Esophagus squamous epithelium (tissue), 4 donors: ENCODE measurements around the gene PRR36.

Experiments
- POLR2A ChIP-seq, 4 donors: fragments of 450-650 bp; IDR thresholded peaks; one replicate each; pipeline ENCODE4 v1.6.1; 2017; ENCODE audit warnings: antibody characterized with exemption in 4 of 4, mild to moderate bottlenecking in 4 of 4, moderate library complexity in 3 of 4
- TF ChIP-seq, protein P1 (sequence below), 6 experiments: fragments of 450-650 bp in 4 of 6; fragments of 200-600 bp in 2 of 6; sonication (generic) in 2 of 6; IDR thresholded peaks; one replicate each; pipeline ENCODE4 v1.5.1; 2016 to 2019; ENCODE audit warnings: antibody characterized with exemption in 6 of 6, mild to moderate bottlenecking in 4 of 6, moderate library complexity in 4 of 6

DNA sequence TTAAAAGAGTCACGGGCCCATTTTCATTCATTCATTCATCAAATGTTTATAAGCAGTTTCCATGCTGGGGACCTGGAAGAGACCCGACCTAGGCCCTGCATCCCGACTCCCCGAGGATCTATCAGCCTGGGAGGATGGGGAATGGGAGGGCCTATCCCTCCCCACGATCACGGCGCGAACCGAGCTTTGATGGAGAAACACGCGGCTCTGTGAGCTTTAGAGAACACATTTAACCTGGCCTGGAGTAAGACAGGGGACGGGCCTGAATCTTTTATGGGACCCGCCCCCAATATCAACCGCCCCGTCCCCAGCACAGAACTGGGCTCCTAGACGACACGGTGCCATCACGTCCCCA lies 45.0 kb downstream of the PRR36 start:
- TF ChIP-seq, protein P1, sequence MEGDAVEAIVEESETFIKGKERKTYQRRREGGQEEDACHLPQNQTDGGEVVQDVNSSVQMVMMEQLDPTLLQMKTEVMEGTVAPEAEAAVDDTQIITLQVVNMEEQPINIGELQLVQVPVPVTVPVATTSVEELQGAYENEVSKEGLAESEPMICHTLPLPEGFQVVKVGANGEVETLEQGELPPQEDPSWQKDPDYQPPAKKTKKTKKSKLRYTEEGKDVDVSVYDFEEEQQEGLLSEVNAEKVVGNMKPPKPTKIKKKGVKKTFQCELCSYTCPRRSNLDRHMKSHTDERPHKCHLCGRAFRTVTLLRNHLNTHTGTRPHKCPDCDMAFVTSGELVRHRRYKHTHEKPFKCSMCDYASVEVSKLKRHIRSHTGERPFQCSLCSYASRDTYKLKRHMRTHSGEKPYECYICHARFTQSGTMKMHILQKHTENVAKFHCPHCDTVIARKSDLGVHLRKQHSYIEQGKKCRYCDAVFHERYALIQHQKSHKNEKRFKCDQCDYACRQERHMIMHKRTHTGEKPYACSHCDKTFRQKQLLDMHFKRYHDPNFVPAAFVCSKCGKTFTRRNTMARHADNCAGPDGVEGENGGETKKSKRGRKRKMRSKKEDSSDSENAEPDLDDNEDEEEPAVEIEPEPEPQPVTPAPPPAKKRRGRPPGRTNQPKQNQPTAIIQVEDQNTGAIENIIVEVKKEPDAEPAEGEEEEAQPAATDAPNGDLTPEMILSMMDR (IDR thresholded peaks at IDR 0.05) = no peak
- no peak for TF ChIP-seq POLR2A (IDR thresholded peaks at IDR 0.05)
